ENCODE results near the gene RAB11FIP3.

The RAB11FIP3 gene

DNA sequence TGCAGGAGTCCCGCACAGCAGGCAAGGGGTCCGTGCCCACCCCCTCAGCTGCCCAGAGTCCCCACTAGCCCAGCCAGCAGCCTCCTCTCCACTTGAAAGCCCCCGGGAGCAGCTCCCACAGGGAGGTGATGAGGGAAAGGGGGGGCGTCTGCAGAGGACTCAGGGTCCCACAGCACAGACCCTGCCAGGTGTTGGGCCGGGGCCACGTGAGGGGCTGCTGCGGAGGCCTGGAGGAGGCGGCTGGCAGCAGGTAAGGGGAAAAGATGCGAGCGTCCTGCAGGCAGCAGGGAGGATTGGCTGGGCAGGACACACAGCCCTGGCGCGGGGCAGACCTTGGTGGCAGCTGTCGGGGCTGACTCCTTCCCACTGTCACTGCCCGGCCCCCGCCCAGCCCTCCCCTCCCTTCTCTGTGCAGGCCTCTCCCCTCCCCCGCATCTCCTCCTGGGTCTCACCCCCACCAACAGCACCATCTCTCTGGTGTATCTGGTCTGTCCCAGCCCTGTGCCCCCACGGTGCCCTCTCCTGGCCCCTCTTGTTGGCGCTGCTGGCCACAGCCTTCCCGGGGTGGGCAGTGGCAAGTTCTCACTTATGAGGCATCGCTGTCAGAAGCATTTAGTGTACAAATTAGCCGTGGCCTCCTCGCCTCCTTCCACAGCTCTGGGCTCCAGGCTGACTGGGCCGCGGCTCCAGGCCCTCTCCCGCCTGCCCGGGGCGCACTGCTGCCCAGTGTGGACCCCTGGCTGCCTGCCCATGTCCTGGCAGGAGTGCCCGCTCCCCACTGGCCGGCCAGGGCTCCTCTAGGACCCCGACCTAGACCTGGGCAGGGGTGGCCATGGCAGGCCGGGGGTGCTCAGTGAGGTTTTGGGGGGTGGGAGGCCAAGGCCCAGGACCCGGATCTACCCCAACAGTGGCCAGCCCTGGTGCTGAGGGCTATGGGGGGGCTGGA lies 130.4 kb downstream of the RAB11FIP3 start:
- no peak for DNase-seq

DNA sequence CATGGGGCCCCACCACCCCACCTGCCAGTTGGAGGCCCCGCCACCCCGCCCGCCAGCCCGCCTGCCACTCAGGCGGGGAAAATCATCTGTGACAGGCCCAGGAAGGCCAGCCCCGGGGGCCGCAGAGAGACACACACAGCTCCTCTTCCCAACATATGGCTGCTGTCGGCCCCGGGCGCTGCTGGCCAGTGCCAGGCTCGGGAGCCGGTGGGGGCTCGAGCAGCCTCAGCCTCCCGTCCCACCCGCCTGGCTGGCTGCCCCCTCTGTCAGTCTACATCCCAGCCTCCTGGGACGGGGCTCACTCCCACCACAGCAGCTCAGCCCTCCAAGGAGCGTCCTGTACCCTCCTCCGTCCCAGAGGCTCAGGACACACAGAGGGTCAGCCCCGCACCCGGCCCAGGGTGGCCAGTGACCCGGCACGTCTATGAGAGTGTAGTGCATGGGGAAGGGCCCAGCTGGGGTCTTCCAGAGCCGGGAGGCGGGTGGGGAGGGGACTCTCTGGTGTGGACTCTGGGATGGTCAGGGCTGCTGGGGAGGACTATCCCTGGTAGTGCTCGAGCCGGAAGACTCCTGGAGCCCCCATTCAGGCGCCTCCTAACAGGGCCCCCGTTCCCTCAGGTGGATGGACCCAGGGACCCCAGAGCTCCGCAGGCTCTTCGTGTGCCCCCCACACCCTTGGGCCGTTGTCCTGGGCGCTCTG lies 131.2 kb downstream of the RAB11FIP3 start:
- no peak for DNase-seq

DNA sequence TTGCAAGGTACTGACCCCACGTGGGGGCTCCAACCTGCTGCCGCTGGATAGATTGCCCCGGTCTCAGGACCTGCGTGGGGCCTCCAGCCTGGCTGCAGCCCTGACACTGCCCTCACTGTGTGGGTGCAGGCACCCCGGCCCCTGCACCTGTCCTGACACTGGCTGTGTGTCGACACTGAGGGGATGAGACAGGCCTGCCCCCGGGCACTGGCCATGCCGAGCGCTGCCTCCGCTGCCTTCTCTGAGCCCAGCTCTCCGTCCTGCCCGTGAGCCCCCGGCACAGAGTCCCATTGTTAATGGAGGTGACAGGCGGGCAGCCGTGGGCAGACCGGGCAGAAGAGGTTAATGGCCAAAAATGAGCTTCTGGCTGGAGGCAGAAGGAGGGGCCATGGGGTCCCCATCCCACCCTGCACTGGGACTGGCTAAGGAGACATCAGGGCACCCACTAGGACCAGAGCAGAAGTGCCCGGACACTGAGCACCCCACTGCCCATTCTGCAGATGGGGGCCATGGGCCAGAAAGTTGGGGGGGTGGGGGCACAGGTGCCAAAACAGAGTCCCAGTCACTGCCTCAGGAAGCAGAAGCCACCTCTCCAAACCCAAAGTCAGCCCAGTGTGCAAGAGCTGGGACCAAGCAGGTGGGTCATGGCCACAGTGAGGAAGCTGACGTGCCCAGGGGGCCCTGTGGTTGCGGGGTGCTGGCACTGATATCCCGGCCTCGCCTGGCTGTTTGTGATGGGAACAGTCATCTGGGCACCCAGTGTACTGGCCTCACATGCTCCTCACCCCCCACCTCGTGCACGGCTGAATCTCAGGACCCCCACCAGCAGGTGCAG lies 132.2 kb downstream of the RAB11FIP3 start:
- DNase-seq = no peak

DNA sequence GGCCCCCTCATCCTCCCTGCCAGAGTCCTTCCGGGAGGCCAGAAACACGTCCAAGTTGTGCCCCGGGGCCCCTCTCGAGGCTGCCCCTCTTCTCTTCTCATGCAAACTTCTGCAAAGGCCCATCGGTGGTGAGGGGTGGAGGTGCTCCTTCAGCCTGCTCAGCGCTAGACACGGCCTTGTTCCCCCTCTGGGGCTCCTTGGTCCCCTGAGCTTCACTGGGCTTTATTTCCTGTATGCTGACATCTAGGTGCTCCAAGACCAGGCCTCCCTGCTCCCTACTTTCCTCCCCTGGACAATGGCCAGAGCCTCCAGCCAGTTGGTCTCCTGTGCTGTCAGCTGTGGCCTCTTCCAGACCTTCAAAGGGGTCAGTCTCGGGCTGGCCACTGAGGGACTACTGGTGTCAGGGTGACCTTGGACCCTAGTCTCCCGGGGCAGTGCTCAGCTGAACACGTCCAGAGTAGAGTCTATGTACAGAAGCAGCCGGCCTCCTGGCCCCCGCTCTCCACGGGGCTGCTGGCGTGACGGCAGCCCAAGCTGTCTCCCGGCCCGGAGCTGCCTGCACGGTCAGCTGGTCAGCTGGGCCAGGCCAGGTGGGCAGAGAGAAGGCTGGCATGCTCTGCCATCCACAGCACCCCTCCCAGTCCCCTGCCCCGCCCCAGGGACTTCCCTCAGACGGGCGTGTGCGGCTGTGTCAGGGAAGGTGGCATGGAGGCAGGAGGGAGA lies 133.0 kb downstream of the RAB11FIP3 start:
- no peak for DNase-seq

DNA sequence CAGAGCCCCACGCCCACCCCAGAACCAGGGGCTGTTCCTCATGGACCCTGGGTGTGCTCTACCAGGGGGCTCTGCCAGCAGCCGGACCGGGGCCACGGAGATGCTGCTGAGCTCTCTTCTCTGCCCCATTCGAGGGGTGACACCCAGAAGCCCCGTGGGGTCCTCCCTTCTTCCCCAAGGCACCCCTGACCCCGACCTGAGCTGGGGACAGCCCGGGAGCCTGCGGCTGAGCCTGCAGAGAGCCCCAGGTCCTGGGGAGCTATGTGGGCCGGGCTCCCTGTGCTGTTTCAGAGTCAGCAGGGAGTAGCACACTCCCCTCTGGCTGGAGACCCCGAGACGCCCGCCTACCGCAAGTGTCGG lies 133.6 kb downstream of the RAB11FIP3 start:
- DNase-seq = no peak

DNA sequence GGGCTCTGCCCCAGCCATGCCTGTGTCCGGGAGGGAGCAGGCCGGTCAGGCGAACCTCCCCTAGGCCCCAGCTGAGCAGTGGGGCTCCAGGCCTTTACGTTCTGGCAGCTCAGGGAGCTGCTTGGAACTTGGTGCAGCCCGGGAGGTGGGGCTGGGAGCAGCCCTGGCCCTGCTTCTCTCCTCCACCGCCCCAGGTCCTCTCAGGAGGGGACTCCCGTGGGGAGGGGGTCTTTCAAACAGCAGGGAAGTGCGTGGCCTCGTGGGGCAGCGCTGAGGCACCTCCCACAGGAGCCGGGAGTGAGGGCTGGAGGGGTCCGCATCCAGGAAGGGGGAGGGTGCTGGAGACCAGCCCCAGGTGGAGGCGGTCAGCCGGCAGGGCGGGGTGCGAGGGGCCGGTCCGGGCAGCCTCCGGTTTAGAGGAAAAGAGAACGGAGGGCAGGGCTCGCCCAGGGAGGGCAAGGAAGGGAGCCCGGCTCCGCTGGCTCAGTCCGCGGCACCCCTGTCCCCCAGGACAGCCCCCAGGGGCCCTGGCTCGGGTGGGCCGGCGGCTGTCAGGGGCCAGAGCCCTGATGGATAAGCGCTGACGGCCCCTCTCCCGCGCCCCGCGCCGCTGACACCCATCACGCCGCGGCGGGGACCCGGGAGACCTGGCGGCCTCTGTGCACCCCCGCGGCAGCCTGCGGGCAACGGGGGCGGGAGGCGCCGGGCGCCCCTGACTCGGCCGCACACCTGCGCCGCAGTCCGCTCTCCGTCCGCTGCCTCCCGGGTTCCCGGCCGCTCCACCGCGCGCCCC lies 134.2 kb downstream of the RAB11FIP3 start:
- DNase-seq = no peak

DNA sequence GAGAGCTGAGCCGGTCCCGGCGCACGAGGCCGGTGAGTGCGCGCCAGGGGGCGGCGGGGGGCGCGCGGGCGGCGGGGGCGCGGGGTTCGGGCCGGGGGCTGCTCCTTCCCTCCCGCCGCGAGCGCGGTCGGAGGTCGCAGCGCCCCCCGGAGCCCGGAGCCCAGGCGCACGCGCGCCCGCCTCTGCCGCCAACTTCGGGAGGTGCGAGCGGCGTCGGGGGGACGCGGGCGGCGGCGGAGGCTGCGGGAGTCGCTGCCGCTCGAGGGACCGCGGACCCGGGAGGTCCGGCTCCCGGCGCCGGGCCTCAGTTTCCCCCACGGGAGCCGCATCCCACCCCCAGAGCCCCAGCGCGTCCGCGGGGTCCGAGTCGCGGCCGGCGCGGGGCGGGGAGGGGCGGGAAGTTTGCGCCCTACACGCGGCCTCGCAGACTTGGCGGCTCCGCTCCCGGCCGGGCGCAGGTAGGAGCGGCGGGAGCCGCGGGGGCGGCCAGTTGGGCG lies 134.8 kb downstream of the RAB11FIP3 start, which contains the start of gene PRR35:
Gene PRR35 (plus strand): TSS at position 191 of the 497 bp plus-strand sequence. CDS start 2,901 bp downstream, outside the sequence.
- DNase-seq = no peak

DNA sequence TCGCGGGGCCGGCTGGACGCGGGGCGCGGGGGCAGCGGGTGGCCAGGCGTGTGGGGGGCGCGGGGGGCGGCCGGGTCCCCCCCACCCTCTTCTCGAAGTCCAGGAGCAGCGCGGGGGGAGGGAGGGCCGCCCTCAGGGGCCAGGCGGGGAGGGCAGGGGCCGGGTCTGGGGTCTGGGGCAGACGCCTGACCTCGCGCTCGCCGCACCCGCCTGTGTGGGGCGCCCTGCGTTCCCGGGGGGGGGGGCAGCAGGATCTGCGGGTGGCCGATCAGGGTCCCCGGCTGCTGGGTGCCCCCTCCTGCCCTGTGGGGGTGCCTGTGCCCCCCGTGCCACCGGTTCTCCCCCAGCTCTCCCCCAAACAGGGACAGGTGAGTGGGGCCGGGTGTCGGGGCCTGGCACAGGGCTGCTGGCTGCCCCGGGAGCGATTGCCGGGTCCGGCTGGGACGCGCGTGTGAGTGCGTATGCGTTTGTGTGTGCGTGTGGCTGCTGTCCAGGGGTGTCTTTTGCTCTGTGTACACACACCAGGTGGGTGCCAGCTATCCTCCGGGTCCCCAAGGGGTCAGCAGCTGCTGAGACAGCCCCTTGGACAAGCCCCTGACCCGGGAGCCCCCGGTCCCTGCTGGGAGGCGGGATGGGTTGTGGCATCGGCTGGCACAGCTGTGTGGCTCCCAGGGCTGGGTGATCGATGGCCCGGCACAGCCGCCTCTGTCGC lies 135.4 kb downstream of the RAB11FIP3 start:
- DNase-seq = no peak

DNA sequence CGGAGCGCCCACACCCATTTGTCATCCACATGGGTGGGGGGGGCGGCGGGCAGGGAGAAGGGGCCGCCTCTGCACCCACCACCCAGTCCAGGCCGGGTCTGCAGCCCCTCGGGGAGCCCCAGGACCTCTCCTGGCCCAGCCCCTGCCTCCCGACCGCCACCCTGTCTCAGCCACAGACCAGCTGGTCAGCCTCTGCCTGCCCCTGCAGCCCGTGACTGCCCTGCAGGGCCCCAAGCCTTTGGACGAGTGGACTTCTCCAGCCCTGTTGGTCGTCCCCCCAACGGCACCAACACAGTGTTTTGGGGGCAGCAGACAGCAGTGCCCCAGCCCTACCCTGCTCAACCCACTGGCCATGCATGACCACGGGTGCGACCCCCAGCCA lies 136.0 kb downstream of the RAB11FIP3 start:
- no peak for DNase-seq

DNA sequence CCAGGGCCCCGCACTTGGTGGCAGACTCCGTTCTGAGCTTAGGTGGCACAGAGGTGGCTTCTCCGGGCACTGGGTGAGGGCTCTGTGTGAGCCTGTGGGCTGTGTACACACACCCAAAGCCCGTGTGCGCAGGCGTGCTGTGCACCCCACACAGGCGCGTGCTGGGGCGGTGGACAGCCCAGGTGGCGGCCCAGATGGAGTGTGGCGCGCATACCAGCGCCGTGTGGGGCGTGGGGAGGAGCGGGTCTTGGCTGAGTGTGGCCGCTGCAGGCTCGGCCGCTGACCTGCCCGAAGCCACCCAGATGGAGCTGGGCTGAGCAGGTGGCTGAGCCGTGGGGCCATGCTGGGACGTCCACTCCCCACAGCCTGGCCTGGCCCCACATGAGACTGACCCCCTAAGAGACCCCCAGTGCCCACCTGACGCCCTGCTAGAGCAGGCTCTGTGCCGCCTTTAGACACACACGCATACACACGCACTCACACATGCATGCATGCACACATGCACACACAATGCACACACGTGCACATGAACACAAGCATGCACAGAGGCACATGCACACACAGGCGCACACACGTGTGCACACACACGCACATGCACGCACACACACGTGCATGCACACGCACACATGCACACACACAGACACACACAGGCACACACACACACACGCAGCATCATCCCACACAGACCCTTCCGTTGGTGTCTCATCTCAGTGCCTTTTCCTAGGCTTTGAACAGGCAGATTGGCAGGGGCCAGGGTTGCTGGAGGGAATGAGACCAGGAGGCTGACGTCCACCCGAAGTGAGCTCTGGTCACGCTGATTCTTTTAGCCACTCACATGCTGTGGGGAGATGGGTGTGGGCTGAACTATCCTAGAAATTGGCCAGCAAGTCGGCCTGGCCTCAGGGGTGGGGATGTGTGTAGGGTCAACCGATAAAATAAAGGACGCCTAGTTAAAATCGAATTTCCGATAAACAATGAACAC lies 136.8 kb downstream of the RAB11FIP3 start:
- DNase-seq = no peak

DNA sequence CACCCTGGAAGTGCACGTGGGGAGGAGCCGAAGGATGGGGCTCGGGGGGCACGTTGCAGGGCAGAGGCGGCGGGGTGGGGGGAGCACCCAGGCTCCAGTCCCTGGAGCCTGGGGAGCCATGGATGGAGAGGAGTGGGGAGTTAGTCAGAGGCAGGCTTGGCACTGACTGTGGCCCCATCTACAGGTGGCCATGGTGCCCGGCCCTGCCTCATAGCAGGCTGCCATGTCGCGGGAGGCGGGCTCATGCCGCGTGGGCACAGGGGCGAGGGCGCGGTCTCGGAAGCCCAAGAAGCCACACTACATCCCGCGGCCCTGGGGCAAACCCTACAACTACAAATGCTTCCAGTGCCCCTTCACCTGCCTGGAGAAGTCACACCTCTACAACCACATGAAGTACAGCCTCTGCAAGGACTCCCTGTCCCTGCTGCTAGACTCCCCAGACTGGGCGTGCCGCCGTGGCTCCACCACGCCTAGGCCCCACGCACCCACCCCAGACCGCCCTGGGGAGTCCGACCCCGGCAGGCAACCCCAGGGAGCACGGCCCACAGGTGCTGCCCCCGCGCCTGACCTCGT lies 137.7 kb downstream of the RAB11FIP3 start:
- no peak for DNase-seq

DNA sequence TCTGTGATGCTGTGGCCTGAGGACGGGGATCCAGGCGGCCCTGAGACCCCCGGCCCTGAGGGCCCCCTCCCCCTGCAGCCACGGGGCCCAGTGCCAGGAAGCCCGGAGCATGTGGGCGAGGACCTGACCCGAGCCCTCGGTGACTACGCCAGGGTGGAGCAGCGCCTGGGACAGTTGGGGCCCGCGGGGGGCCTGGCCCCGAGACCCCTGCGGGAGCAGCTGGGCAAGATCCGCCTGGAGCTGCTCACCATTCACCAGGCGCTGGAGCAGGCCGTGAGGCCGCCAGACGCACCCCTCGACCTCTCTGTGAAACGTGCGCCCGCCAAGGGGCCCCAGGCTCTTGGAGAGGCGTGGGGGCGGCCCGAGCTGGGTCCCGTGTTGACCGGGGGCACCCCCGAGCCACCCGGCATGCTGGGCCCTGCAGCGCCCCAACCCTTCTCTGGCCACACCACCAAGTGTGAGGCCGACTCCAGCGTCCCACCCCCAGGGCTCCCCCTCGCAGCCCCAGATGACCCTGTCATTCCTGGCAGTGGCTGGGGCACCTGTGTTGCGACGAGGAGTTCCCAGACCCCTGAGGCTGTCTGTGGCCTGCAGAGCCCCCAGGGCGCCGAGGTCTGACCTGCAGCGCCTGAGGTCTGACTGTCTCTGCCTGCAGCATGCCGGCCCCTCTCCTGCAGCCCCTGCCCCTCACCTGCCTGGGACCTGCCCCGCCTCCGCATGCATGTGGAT lies 139.4 kb downstream of the RAB11FIP3 start:
- no peak for DNase-seq

DNA sequence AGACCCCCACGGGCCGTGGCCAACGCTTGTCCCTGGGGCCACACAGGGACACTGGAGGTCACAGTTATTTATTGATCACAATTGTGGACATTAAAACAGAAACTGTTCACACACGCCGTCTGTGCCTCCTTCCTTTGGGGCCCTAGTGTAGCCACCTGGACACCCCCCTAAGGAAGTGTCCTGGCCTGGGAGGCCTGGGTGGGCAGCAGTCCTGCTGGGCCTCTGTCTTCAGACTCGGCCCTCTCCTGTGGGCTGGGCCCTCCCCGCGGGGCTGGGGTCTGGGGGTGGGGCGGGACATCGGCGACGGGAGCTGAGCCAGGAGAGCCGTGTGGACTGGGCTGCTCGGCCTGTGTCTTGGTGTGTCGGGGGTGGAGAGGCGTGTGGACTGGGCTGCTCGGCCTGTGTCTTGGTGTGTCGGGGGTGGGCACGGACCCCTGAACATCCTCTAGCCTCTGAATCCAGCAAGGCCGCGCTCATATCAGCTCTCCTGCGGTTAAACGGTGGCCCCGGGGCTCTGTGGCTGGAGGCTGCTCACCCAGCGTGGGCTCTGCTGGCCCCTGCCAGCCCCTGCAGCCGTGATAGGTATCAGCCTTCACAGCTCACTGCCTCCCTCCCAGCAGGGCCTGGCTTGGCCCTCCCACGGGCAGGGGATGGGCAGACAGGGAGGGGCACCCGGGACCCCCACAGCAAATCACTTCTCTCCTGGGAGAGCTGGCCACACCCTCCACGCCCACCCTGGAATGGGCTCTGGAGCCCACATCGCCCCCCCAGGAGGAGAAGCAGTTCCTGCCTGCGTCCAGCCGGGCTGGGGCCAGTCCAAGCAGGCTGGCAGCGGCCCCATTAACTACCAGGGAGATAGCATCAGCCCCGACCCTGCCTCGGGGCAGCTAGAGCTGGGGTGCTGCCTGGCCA lies 140.2 kb downstream of the RAB11FIP3 start:
- DNase-seq = no peak

DNA sequence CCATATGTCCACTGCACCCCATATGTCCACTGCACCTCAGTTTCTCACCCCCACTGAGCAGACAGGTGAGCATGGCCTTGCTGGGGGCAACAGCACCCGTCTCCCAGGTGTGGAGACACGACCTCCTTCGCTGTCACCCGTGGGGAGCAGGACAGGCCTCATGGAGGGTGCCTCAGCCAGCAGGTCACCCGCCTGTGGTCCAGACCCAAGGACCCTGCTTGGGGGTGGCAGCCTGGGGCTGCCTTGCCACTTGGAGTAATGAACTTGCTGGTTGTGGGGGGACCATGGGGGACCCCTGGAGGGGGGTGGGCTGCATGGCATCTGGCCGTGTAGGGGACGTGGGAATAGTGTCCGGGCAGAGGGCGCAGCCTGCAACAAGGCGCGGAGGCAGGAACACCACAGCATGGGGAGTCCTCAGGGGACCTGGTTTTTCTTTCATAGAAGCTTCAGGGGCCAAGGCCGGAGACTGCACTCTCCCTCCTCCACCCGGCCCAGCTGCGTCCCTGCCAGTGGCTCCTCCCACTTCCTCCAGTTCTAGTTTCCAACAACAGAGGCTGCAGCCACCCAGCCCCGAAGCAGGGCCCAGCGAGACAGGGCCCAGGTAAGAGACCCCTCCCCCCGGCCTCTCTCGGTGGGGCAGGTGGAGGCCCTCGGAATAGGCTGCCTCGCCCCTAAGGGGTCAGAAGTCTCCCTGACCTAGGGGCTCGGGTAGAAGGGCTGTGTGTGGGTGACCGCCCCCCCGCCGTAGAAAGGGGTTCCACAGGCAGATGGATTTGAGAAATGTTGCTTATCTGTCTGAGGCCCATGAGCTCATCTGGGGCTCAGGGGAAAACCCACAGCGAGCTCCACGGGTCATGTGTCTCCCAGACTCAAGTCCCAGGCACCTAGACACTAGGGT lies 141.3 kb downstream of the RAB11FIP3 start, which contains the start of gene NHLRC4:
Gene NHLRC4 (plus strand): TSS at position 531 of the 898 bp plus-strand sequence. CDS start 1,043 bp downstream, outside the sequence.
- DNase-seq = peak; percentile 54 to 77 (median 64)

DNA sequence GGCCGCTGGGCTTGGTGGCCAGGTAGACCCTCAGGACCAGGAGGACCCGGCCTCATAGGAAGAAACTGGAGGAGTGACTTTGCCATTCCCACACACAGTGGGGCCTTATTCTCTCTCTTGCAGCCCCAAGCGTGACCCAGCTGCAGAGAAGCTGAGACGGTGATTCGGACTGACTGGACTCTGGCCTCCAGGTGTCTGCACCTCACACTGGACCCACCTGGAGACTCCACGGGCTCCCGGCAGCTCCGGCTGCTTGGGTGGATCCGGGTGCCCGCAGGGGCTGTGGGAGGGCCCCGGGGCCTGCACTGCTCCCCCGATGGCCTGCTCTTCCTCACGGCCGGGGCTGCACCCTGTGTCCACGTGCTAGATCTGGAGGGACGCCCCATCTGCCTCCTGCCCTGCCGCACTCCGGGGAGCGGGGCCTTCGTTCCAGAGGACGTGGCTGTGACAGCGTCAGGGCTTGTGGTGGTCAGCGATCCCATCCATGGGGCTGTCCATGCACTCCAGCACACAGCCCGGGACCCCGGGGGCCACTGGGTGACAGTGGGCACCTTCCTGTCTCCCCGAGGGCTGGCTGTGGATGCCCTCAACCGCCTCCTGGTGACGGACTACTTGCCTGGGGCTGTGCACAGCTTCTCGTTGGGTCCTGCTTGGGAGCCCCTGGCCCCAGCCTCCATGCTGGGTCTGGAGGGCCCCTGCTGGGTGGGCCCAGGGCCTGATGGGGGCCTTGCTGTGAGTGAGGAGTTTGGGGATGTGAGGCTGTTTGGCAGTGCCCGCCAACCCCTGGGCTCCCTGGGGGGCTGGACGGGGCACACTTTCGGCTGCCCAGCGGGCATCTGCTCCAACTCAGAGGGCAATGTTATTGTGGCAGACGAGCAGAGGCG lies 142.2 kb downstream of the RAB11FIP3 start:
- DNase-seq = no peak

Data from suppressor macrophage (primary cell).